Skeletal muscle tissue (tissue), 4 donors: ENCODE data around the gene RHBDD3. TPM values are rescaled to one million over a fixed set of nuclear protein-coding genes. Genes with fewer than 3 reads are reported as not detected.

Experiments
- H3K27ac ChIP-seq: one replicate; pipeline ENCODE4 v1.7.0; 2013; ENCODE audit warnings: mild to moderate bottlenecking, low read depth, low read length, inconsistent platforms
- H3K27me3 ChIP-seq, 3 donors: one replicate each; pipeline ENCODE4 v1.7.0; 2013; ENCODE audit warnings: low read length in 3 of 3; ENCODE audit not compliant: control insufficient read depth in 3 of 3, insufficient read depth in 3 of 3
- H3K36me3 ChIP-seq, 3 donors: one replicate each; pipeline ENCODE4 v1.7.0; 2013; ENCODE audit warnings: low read length in 3 of 3; ENCODE audit not compliant: control insufficient read depth in 3 of 3, insufficient read depth in 3 of 3
- H3K4me1 ChIP-seq, 3 donors: one replicate each; pipeline ENCODE4 v1.7.0; 2013; ENCODE audit warnings: low read length in 3 of 3, mild to moderate bottlenecking in 3 of 3; ENCODE audit not compliant: control insufficient read depth in 3 of 3, insufficient read depth in 3 of 3
- H3K4me3 ChIP-seq, 3 donors: one replicate each; pipeline ENCODE4 v1.7.0; 2013; ENCODE audit warnings: low read length in 3 of 3
- H3K9ac ChIP-seq, 3 donors: one replicate each; pipeline ENCODE4 v1.7.0; 2013; ENCODE audit warnings: low read length in 3 of 3, mild to moderate bottlenecking in 3 of 3, moderate library complexity in 2 of 3, low read depth in 1 of 3
- H3K9me3 ChIP-seq, 3 donors: one replicate each; pipeline ENCODE4 v1.7.0; 2013; ENCODE audit warnings: low read length in 3 of 3; ENCODE audit not compliant: control insufficient read depth in 3 of 3
- total RNA-seq: library from RNA; depleted of rRNA; stranded (reverse); fragments of >200 nt; gene quantifications from one replicate; pipeline ENCODE4 v1.2.3, GENCODE V29; 2014
- donor health status: Osteomylitis.

The RHBDD3 gene
- total RNA-seq, 1 donor from 2014 or later: 6.8 TPM

GRCh38 chr22:29218758-29219408 is 48.9 kb downstream of the RHBDD3 start:
- no peaks in the 10 kb centered on the region for H3K27me3 ChIP-seq
- no peak overlapping the region for H3K27ac ChIP-seq
- H3K4me3 ChIP-seq: no peak overlapping the region
- H3K4me1 ChIP-seq: peaks cover 0 to 2% (median 0%) of the 10 kb centered on the region in 3 donors
- no peaks in the 10 kb centered on the region for H3K36me3 ChIP-seq
- H3K9ac ChIP-seq: no peak overlapping the region
- no peaks in the 10 kb centered on the region for H3K9me3 ChIP-seq

- H3K4me3 ChIP-seq: no peak overlapping the region
- no peaks in the 10 kb centered on the region for H3K36me3 ChIP-seq
- H3K4me1 ChIP-seq: peaks cover 0 to 2% (median 0%) of the 10 kb centered on the region in 3 donors
- H3K9me3 ChIP-seq: no peaks in the 10 kb centered on the region
- no peak overlapping the region for H3K27ac ChIP-seq
- H3K9ac ChIP-seq: no peak overlapping the region
- H3K27me3 ChIP-seq: no peaks in the 10 kb centered on the region
Measured at GRCh38 chr22:29217827-29218757, 49.7 kb downstream of the RHBDD3 start.

GRCh38 chr22:29216873-29217666 is 50.7 kb downstream of the RHBDD3 start:
- Histone ChIP-seq H3K4me3 (no peak overlapping the region), H3K27me3 (no peaks in the 10 kb centered on the region), H3K36me3 (no peaks in the 10 kb centered on the region), H3K9me3 (no peaks in the 10 kb centered on the region), H3K27ac (no peak overlapping the region), H3K9ac (no peak overlapping the region), H3K4me1 (peaks cover 0 to 2% (median 0%) of the 10 kb centered on the region in 3 donors)

GRCh38 chr22:29216011-29216872 is 51.5 kb downstream of the RHBDD3 start:
- Histone ChIP-seq H3K9ac (no peak overlapping the region), H3K4me1 (peaks cover 0 to 2% (median 0%) of the 10 kb centered on the region in 3 donors), H3K27ac (no peak overlapping the region), H3K36me3 (no peaks in the 10 kb centered on the region), H3K9me3 (no peaks in the 10 kb centered on the region), H3K27me3 (no peaks in the 10 kb centered on the region), H3K4me3 (no peak overlapping the region)

GRCh38 chr22:29215012-29215860 is 52.5 kb downstream of the RHBDD3 start:
- Histone ChIP-seq H3K4me3 (no peak overlapping the region), H3K9me3 (no peaks in the 10 kb centered on the region), H3K36me3 (no peaks in the 10 kb centered on the region), H3K27me3 (no peaks in the 10 kb centered on the region), H3K4me1 (peaks cover 0 to 2% (median 0%) of the 10 kb centered on the region in 3 donors), H3K27ac (no peak overlapping the region), H3K9ac (no peak overlapping the region)

- Histone ChIP-seq H3K9ac (no peak overlapping the region), H3K4me3 (no peak overlapping the region), H3K9me3 (no peaks in the 10 kb centered on the region), H3K27ac (no peak overlapping the region), H3K36me3 (no peaks in the 10 kb centered on the region), H3K27me3 (no peaks in the 10 kb centered on the region), H3K4me1 (peaks cover 0 to 2% (median 0%) of the 10 kb centered on the region in 3 donors)
Measured at GRCh38 chr22:29214232-29214631, 53.5 kb downstream of the RHBDD3 start.

- Histone ChIP-seq H3K4me1 (peaks cover 0 to 2% (median 0%) of the 10 kb centered on the region in 3 donors), H3K36me3 (no peaks in the 10 kb centered on the region), H3K27me3 (no peaks in the 10 kb centered on the region), H3K4me3 (no peak overlapping the region), H3K9me3 (no peaks in the 10 kb centered on the region), H3K27ac (no peak overlapping the region), H3K9ac (no peak overlapping the region)
Measured at GRCh38 chr22:29213493-29213892, 54.3 kb downstream of the RHBDD3 start.

- Histone ChIP-seq H3K9me3 (no peaks in the 10 kb centered on the region), H3K27ac (no peak overlapping the region), H3K36me3 (no peaks in the 10 kb centered on the region), H3K9ac (no peak overlapping the region), H3K27me3 (peaks cover 0 to 2% (median 1%) of the 10 kb centered on the region in 3 donors), H3K4me1 (peaks cover 0 to 2% (median 0%) of the 10 kb centered on the region in 3 donors), H3K4me3 (no peak overlapping the region)
Measured at GRCh38 chr22:29212743-29213142, 55.0 kb downstream of the RHBDD3 start.
